Measurements from ENCODE around the gene TFDP3. TPM values are rescaled to one million over a fixed set of nuclear protein-coding genes. Genes with fewer than 3 reads are reported as not detected.

TFDP3 gene
- polyA plus RNA-seq, 3 donors from 2014 or later: not detected

DNA sequence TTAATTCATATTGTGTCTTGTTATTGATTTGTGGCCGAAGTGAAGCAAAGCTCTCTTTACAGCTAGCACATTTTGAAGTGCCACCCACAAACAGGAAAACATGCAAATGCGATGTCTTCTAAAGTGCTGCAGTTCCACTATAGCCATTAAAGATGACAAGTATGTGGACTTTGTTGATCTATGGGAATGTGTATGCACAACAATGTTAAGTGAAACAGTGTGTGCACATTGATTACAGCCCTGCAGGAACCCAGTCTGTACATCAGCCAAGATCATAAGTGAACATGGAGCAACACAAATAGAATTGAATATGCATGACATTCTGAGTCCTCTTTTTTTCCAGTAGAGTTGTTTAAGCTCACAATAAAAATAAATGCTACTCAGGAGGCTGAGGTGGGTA, 43.0 kb downstream of the TFDP3 start:
- DNase-seq: no peak
- no peaks in the 10 kb centered on the region for H3K9me3 Mint-ChIP-seq

DNA sequence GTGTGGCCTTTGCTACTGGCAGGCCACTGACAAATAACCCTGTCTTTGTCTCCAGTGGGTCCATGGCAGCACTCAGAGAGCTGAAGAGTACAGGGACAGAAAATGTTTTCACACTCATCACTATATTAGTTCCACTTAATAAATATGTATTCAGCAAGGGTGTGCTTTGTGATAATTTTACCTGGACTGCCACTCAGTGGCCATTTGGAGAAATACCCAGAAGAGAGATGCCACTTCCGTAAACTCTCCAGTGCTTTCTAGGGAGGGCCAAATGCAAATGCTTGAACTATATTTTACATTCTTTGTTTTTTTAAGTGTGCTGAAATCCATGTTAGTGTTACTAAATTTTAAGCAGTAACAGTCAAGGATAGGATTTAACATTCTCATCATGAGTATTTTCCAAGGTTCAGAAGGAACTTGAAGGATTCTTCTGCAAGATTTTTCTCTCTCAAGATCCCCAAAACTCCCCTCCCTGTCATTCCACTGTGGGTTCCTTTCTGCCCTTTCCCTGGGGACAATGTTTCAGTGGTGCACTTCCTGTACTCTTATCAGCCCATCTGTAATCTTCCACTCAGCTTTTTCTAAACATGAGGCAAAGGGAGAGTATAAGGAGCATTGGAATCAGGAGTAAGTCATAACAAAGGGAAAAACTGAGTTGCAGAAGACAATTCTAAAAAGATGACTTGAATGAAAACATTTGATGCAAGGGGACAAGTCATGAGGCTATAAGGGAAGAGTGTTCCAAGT, 46.0 kb downstream of the TFDP3 start:
- Mint-ChIP-seq H3K4me1 (peaks cover 5 to 10% of the 10 kb centered on the region in 2 donors), H3K9me3 (no peaks in the 10 kb centered on the region), H3K27me3 (ENCODE audit: low read depth in 3 of 3) (peaks cover 0 to 5% (median 3%) of the 10 kb centered on the region in 3 donors), H3K4me3 (no peak overlapping the region), H3K36me3 (no peaks in the 10 kb centered on the region), H3K27ac (no peak overlapping the region)
- DNase-seq: no peak

More for the DNA sequence above, 43.0 kb downstream of the TFDP3 start:
- Mint-ChIP-seq H3K4me1 (peaks cover 5 to 10% of the 10 kb centered on the region in 2 donors), H3K27ac (no peak overlapping the region), H3K27me3 (ENCODE audit: low read depth in 3 of 3) (peaks cover 0 to 6% (median 6%) of the 10 kb centered on the region in 3 donors), H3K36me3 (no peaks in the 10 kb centered on the region), H3K4me3 (no peak overlapping the region)

Other genes starting within 250 kb of the TFDP3 start
- not detected for gene USP26, start 121.2 kb downstream of the TFDP3 start, polyA plus RNA-seq
- gene GPC4, start 197.1 kb upstream of the TFDP3 start, polyA plus RNA-seq: not detected